HG03064 (cell line): ENCODE measurements around the gene UBE2E3.

ENCODE experiments used
- ATAC-seq: cut with Tn5 transposase; IDR thresholded peaks from one replicate; pipeline ENCODE4 v1.9.1; 2021; ENCODE audit warnings: low read depth; ENCODE audit not compliant: unreplicated experiment

Gene UBE2E3

GRCh38 chr2:180980106-180980942 is at the start of gene UBE2E3:
UBE2E3 (plus strand) TSS chr2:180980605; CDS start chr2:180982043, 1,438 bp downstream.
- peak; percentile 78 for ATAC-seq

- no peak for ATAC-seq
Measured at GRCh38 chr2:180931841-180932240, 48.6 kb upstream of the UBE2E3 start.

GRCh38 chr2:180933332-180933731 is 47.1 kb upstream of the UBE2E3 start:
- ATAC-seq: no peak

GRCh38 chr2:180934911-180935310 is 45.5 kb upstream of the UBE2E3 start:
- ATAC-seq: no peak

- ATAC-seq: peak; percentile 77
Measured at GRCh38 chr2:180937480-180937879, 42.9 kb upstream of the UBE2E3 start.

GRCh38 chr2:180938451-180938850 is 42.0 kb upstream of the UBE2E3 start:
- ATAC-seq: no peak

- no peak for ATAC-seq
Measured at GRCh38 chr2:180943275-180943674, 37.1 kb upstream of the UBE2E3 start.

- ATAC-seq: no peak
Measured at GRCh38 chr2:180944372-180944771, 36.0 kb upstream of the UBE2E3 start.

- no peak for ATAC-seq
Measured at GRCh38 chr2:180947208-180947689, 33.2 kb upstream of the UBE2E3 start.

- ATAC-seq: no peak
Measured at GRCh38 chr2:180949896-180950295, 30.5 kb upstream of the UBE2E3 start.

- ATAC-seq: no peak
Measured at GRCh38 chr2:180952082-180952481, 28.3 kb upstream of the UBE2E3 start.

GRCh38 chr2:180952731-180953336 is 27.6 kb upstream of the UBE2E3 start:
- ATAC-seq: no peak

- ATAC-seq: no peak
Measured at GRCh38 chr2:180953550-180953949, 26.9 kb upstream of the UBE2E3 start.

GRCh38 chr2:180955101-180955500 is 25.3 kb upstream of the UBE2E3 start:
- ATAC-seq: no peak

- no peak for ATAC-seq
Measured at GRCh38 chr2:180959787-180960186, 20.6 kb upstream of the UBE2E3 start.

GRCh38 chr2:180960982-180961381 is 19.4 kb upstream of the UBE2E3 start:
- no peak for ATAC-seq

GRCh38 chr2:180962727-180963314 is 17.6 kb upstream of the UBE2E3 start:
- no peak for ATAC-seq

GRCh38 chr2:180966378-180966777 is 14.0 kb upstream of the UBE2E3 start:
- no peak for ATAC-seq

- ATAC-seq: no peak
Measured at GRCh38 chr2:180969124-180969523, 11.3 kb upstream of the UBE2E3 start.

- ATAC-seq: no peak
Measured at GRCh38 chr2:180970016-180970415, 10.4 kb upstream of the UBE2E3 start.

GRCh38 chr2:180971811-180972210 is 8.6 kb upstream of the UBE2E3 start:
- no peak for ATAC-seq
